Gastroesophageal sphincter (tissue), 4 donors: ENCODE results near the gene COL4A6. TPM values are rescaled to one million over a fixed set of nuclear protein-coding genes. Genes with fewer than 3 reads are reported as not detected.

Experiments
- ATAC-seq: fragments of 150-250 bp; one replicate; pipeline ENCODE4 v1.9.1; 2016; ENCODE audit warnings: mild to moderate bottlenecking, moderate library complexity
- H3K27ac ChIP-seq, 4 donors: fragments of 200-600 bp; sonication (generic) in 3 of 4; 1 replicate in 3 of 4; 2 replicates in 1 of 4; pipeline ENCODE4 v1.5.1; 2016 to 2019
- H3K27me3 ChIP-seq: fragments of 200-600 bp; sonication (generic); one replicate; pipeline ENCODE4 v1.5.1; 2019
- H3K36me3 ChIP-seq, 2 donors: fragments of 200-600 bp; sonication (generic); one replicate each; pipeline ENCODE4 v1.5.1; 2019; ENCODE audit warnings: control low read depth in 1 of 2
- H3K4me1 ChIP-seq, 3 donors: fragments of 200-600 bp; sonication (generic); 1 replicate in 2 of 3; 2 replicates in 1 of 3; pipeline ENCODE4 v1.5.1; 2016 to 2019; ENCODE audit warnings: control low read depth in 2 of 3
- H3K4me3 ChIP-seq, 2 donors: fragments of 200-600 bp; sonication (generic); one replicate each; pipeline ENCODE4 v1.5.1; 2019; ENCODE audit warnings: mild to moderate bottlenecking in 1 of 2, moderate library complexity in 1 of 2
- H3K9me3 ChIP-seq, 3 donors: fragments of 200-600 bp; sonication (generic); one replicate each; pipeline ENCODE4 v1.5.1; 2017 to 2019; ENCODE audit warnings: control low read depth in 2 of 3
- CTCF ChIP-seq, 4 experiments: fragments of 200-600 bp in 2 of 4; fragments of 450-650 bp in 2 of 4; sonication (generic) in 1 of 4; IDR thresholded peaks; one replicate each; pipeline ENCODE4 v1.5.1; 2017 to 2019; ENCODE audit warnings: antibody characterized with exemption in 4 of 4, mild to moderate bottlenecking in 2 of 4, moderate library complexity in 2 of 4
- EP300 ChIP-seq: sonication (generic); formaldehyde crosslinking; IDR thresholded peaks from one replicate; pipeline ENCODE4 v1.6.1; 2017; ENCODE audit warnings: antibody characterized with exemption, mild to moderate bottlenecking
- POLR2A ChIP-seq, 2 donors: fragments of 450-650 bp; IDR thresholded peaks; one replicate each; pipeline ENCODE4 v1.6.1; 2017; ENCODE audit warnings: antibody characterized with exemption in 2 of 2, mild to moderate bottlenecking in 2 of 2, moderate library complexity in 1 of 2
- POLR2AphosphoS5 ChIP-seq: sonication (generic); formaldehyde crosslinking; IDR thresholded peaks from one replicate; pipeline ENCODE4 v1.6.1; 2017; ENCODE audit warnings: antibody characterized with exemption
- WGBS, 2 donors: methylation state at CpG; one replicate each; pipeline ENCODE4 v1.1.5; 2018; ENCODE audit warnings: low coverage in 1 of 2; 5-methylcytosine and 5-hydroxymethylcytosine counted together
- total RNA-seq, 4 donors: library from RNA; depleted of rRNA; stranded (reverse); fragments of >200 nt; gene quantifications; one replicate each; pipeline ENCODE4 v1.1.0, GENCODE V29; 2016

The COL4A6 gene
- total RNA-seq, 4 donors from 2014 or later = 103 to 369 (median 213) TPM

- no peaks in the 10 kb centered on the region for H3K27me3 ChIP-seq
- peak overlapping the region in 3 of 4 donors; percentile 24 to 57 (median 38) for H3K27ac ChIP-seq
- TF ChIP-seq POLR2AphosphoS5 (no peak), CTCF (IDR thresholded peaks at IDR 0.05) (no peak), POLR2A (IDR thresholded peaks at IDR 0.05) (no peak), EP300 (no peak)
- H3K36me3 ChIP-seq = no peaks in the 10 kb centered on the region
- H3K4me1 ChIP-seq = peaks cover 0 to 33% (median 0%) of the 10 kb centered on the region in 3 donors
- WGBS, 2 donors = 38% methylated on average over 1 of the region's 1 CpG; no CpG with 5 or more reads in 1 of the 2 donors
- ATAC-seq = no peak
- no peak overlapping the region for H3K4me3 ChIP-seq
- H3K9me3 ChIP-seq = no peaks in the 10 kb centered on the region
Measured at GRCh38 chrX:108344216-108344615, 94.0 kb downstream of the COL4A6 start.

GRCh38 chrX:108341947-108342346, 96.3 kb downstream of the COL4A6 start:
- no peak overlapping the region for H3K4me3 ChIP-seq
- ATAC-seq = no peak
- H3K36me3 ChIP-seq = no peaks in the 10 kb centered on the region
- no peaks in the 10 kb centered on the region for H3K27me3 ChIP-seq
- peaks cover 0 to 29% (median 0%) of the 10 kb centered on the region in 3 donors for H3K4me1 ChIP-seq
- 27% methylated on average over 1 of the region's 1 CpG; no CpG with 5 or more reads in 1 of the 2 donors for WGBS, 2 donors
- no peaks in the 10 kb centered on the region for H3K9me3 ChIP-seq
- TF ChIP-seq EP300 = no peak
- TF ChIP-seq CTCF (IDR thresholded peaks at IDR 0.05) = no peak
- no peak for TF ChIP-seq POLR2AphosphoS5
- no peak for TF ChIP-seq POLR2A (IDR thresholded peaks at IDR 0.05)
- peak overlapping the region in 1 of 4 donors; percentile 57 for H3K27ac ChIP-seq

- ATAC-seq = no peak
- no peaks in the 10 kb centered on the region for H3K36me3 ChIP-seq
- no peaks in the 10 kb centered on the region for H3K9me3 ChIP-seq
- no peak for TF ChIP-seq EP300
- no peak for TF ChIP-seq POLR2AphosphoS5
- TF ChIP-seq POLR2A (IDR thresholded peaks at IDR 0.05) = no peak
- no peak for TF ChIP-seq CTCF (IDR thresholded peaks at IDR 0.05)
- no peak overlapping the region for H3K27ac ChIP-seq
- no peaks in the 10 kb centered on the region for H3K4me1 ChIP-seq
- H3K27me3 ChIP-seq = no peaks in the 10 kb centered on the region
- WGBS, 2 donors = 88 to 100% methylated on average over 1 of the region's 1 CpG
- H3K4me3 ChIP-seq = no peak overlapping the region
Measured at GRCh38 chrX:108332281-108332680, 105.9 kb downstream of the COL4A6 start.

GRCh38 chrX:108331126-108331909, 106.9 kb downstream of the COL4A6 start:
- H3K36me3 ChIP-seq = no peaks in the 10 kb centered on the region
- 51 to 79% methylated on average over 5 to 7 of the region's 7 CpGs for WGBS, 2 donors
- no peaks in the 10 kb centered on the region for H3K27me3 ChIP-seq
- no peaks in the 10 kb centered on the region for H3K9me3 ChIP-seq
- no peaks in the 10 kb centered on the region for H3K4me1 ChIP-seq
- TF ChIP-seq POLR2AphosphoS5 = no peak
- TF ChIP-seq CTCF (IDR thresholded peaks at IDR 0.05) = no peak
- TF ChIP-seq POLR2A (IDR thresholded peaks at IDR 0.05) = no peak
- TF ChIP-seq EP300 = no peak
- ATAC-seq = no peak
- H3K4me3 ChIP-seq = no peak overlapping the region
- H3K27ac ChIP-seq = no peak overlapping the region

GRCh38 chrX:108323751-108324150, 114.5 kb downstream of the COL4A6 start:
- Histone ChIP-seq H3K27me3 (no peaks in the 10 kb centered on the region), H3K4me1 (peaks cover 0 to 9% (median 0%) of the 10 kb centered on the region in 3 donors), H3K27ac (peak overlapping the region in 2 of 4 donors; percentile 27 to 29), H3K4me3 (no peak overlapping the region), H3K9me3 (no peaks in the 10 kb centered on the region), H3K36me3 (no peaks in the 10 kb centered on the region)
- 17 to 62% methylated on average over 3 to 5 of the region's 5 CpGs for WGBS, 2 donors
- no peak for ATAC-seq
- TF ChIP-seq EP300 = no peak
- TF ChIP-seq CTCF (IDR thresholded peaks at IDR 0.05) = no peak
- no peak for TF ChIP-seq POLR2A (IDR thresholded peaks at IDR 0.05)
- no peak for TF ChIP-seq POLR2AphosphoS5
